Fibroblast of lung (primary cell): ENCODE data around the gene ZNF581. TPM values are rescaled to one million over a fixed set of nuclear protein-coding genes. Genes with fewer than 3 reads are reported as not detected.

Experiments
- DNase-seq, 2 donors: peaks; one replicate each; pipeline versions ENCODE4 v3.0.0 to v3.0.0-alpha.2; 2010; ENCODE audit warnings: low read depth in 2 of 2
- H2AFZ ChIP-seq: 2 replicates; pipeline ENCODE4 v1.5.1; 2012; ENCODE audit warnings: low read length, control low read depth, inconsistent platforms
- H3K27ac ChIP-seq: 2 replicates; pipeline ENCODE4 v1.5.1; 2011; ENCODE audit warnings: low read length, control low read depth; ENCODE audit not compliant: insufficient read depth
- H3K27me3 ChIP-seq: 2 replicates; pipeline ENCODE4 v1.5.1; 2011; ENCODE audit warnings: mild to moderate bottlenecking, low read length; ENCODE audit not compliant: control insufficient read depth, insufficient read depth
- H3K36me3 ChIP-seq: 2 replicates; pipeline ENCODE4 v1.5.1; 2011; ENCODE audit warnings: low read length; ENCODE audit not compliant: control insufficient read depth, insufficient read depth
- H3K4me1 ChIP-seq: 2 replicates; pipeline ENCODE4 v1.5.1; 2011; ENCODE audit warnings: low read length; ENCODE audit not compliant: control insufficient read depth, insufficient read depth; ENCODE audit errors: extremely low read depth
- H3K4me2 ChIP-seq: 2 replicates; pipeline ENCODE4 v1.5.1; 2011; ENCODE audit warnings: low read length, control low read depth; ENCODE audit not compliant: insufficient read depth; ENCODE audit errors: extremely low read depth
- H3K4me3 ChIP-seq, 4 experiments: fragments of 200-600 bp in 1 of 4; sonication (generic) in 1 of 4; replicated peaks in 1 of 4; 2 replicates each; pipeline ENCODE4 v1.5.1; 2011 to 2016; ENCODE audit warnings: low read length in 4 of 4, low read depth in 3 of 4, mild to moderate bottlenecking in 3 of 4, control low read depth in 2 of 4, inconsistent platforms in 1 of 4, mixed read lengths in 1 of 4; ENCODE audit not compliant: insufficient read depth in 1 of 4; ENCODE audit errors: control extremely low read depth in 1 of 4
- H3K79me2 ChIP-seq: 2 replicates; pipeline ENCODE4 v1.5.1; 2012; ENCODE audit warnings: mild to moderate bottlenecking, low read length, inconsistent platforms; ENCODE audit not compliant: control insufficient read depth, insufficient read depth
- H3K9ac ChIP-seq: 2 replicates; pipeline ENCODE4 v1.5.1; 2011; ENCODE audit warnings: mild to moderate bottlenecking, low read length, control low read depth; ENCODE audit not compliant: insufficient read depth
- H3K9me3 ChIP-seq: 2 replicates; pipeline ENCODE4 v1.5.1; 2012; ENCODE audit warnings: low read depth, low read length; ENCODE audit not compliant: control insufficient read depth, insufficient read depth
- H4K20me1 ChIP-seq: 2 replicates; pipeline ENCODE4 v1.5.1; 2011; ENCODE audit warnings: low read length; ENCODE audit not compliant: control insufficient read depth, insufficient read depth; ENCODE audit errors: extremely low read depth
- EZH2 ChIP-seq: IDR thresholded peaks from 2 replicates; pipeline ENCODE4 v1.5.1; 2012; ENCODE audit warnings: low read length, control low read depth, mild to moderate bottlenecking; ENCODE audit errors: missing control alignments
- polyA plus RNA-seq, 2 donors: library from polyadenylated mRNA; depleted of rRNA in 1 of 2; stranded (reverse) in 1 of 2; unstranded in 1 of 2; fragments of >200 nt; gene quantifications; 2 replicates each; pipeline ENCODE4 v1.2.1, GENCODE V29; 2011 to 2012; ENCODE audit warnings: missing spikeins in 1 of 2
- total RNA-seq: library from RNA; depleted of rRNA; stranded (reverse); fragments of >200 nt; gene quantifications from 2 replicates; pipeline ENCODE4 v1.2.1, GENCODE V29; 2014
- TF ChIP-seq, protein P1 (sequence below), 2 donors: IDR thresholded peaks in 1 of 2; conservative IDR thresholded peaks in 1 of 2; 1 replicate in 1 of 2; 2 replicates in 1 of 2; pipeline ENCODE4 v1.5.1; 2011 to 2012; ENCODE audit warnings: low read length in 2 of 2, control low read depth in 1 of 2, inconsistent platforms in 1 of 2, low read depth in 1 of 2, mild to moderate bottlenecking in 1 of 2

ZNF581 gene
- total and polyA plus RNA-seq, 2 donors (not counting 1 experiment from before 2014, with no cell fraction given), result 9.2 to 33.4 TPM

DNA sequence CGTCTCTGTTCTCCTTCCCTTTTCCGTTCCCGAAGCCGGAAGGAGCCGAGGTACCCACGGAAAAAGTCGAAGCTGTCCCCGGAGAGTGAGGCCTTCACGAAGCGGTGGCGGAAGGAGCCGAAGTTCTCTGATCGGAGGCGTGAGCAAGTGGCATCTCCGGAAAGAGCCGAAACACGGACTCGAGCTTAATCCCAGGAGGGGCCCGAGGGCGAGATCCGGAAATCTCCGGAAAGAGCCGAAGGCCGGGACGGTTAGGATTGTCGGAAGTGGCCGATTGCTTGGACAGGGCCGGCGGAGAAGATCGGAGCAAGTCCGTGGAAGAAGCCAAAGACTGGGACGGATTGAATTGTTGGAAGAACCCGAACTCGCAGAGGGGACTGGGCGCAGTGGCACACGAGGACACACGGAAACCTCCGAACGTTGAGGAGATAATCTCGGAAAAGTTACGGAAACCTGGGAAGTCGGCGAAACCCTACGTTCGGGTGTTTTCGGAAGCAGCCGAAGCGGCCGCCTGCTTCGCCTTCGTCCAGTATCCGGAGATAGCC is 10.9 kb downstream of the ZNF581 start:
- Histone ChIP-seq H2AFZ (peak overlapping the region; percentile 98), H3K4me3 (peak overlapping the region; percentile 73 to 99 (median 90)), H4K20me1 (no peaks in the 10 kb centered on the region), H3K9me3 (no peaks in the 10 kb centered on the region), H3K4me1 (peaks cover 14% of the 10 kb centered on the region), H3K4me2 (peak overlapping the region; percentile 96), H3K36me3 (peaks cover 13% of the 10 kb centered on the region), H3K27me3 (no peaks in the 10 kb centered on the region), H3K9ac (peak overlapping the region; percentile 99), H3K27ac (peak overlapping the region; percentile 100), H3K79me2 (peaks cover 43% of the 10 kb centered on the region)
- DNase-seq, result peak; percentile 97 to 100
- TF ChIP-seq, protein P1, sequence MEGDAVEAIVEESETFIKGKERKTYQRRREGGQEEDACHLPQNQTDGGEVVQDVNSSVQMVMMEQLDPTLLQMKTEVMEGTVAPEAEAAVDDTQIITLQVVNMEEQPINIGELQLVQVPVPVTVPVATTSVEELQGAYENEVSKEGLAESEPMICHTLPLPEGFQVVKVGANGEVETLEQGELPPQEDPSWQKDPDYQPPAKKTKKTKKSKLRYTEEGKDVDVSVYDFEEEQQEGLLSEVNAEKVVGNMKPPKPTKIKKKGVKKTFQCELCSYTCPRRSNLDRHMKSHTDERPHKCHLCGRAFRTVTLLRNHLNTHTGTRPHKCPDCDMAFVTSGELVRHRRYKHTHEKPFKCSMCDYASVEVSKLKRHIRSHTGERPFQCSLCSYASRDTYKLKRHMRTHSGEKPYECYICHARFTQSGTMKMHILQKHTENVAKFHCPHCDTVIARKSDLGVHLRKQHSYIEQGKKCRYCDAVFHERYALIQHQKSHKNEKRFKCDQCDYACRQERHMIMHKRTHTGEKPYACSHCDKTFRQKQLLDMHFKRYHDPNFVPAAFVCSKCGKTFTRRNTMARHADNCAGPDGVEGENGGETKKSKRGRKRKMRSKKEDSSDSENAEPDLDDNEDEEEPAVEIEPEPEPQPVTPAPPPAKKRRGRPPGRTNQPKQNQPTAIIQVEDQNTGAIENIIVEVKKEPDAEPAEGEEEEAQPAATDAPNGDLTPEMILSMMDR (conservative IDR thresholded peaks at IDR 0.05 in 1 of 2, IDR thresholded peaks at IDR 0.05 in 1 of 2; ENCODE audit: low read depth in 1 of 2, low read length in 2 of 2), result no peak
- no peak for TF ChIP-seq EZH2

GRCh38 chr19:55654868-55655647 is 11.6 kb downstream of the ZNF581 start, which contains the start of gene U2AF2:
Gene U2AF2 (plus strand): TSS chr19:55655035. CDS start chr19:55655105, 70 bp downstream.
- Histone ChIP-seq H2AFZ (peak within 1 kb of the TSS; percentile 98), H3K4me2 (peak within 1 kb of the TSS; percentile 97), H3K79me2 (peaks cover 50% of the 10 kb centered on the region), H3K9me3 (no peaks in the 10 kb centered on the region), H3K36me3 (peaks cover 13% of the 10 kb centered on the region), H3K9ac (peak within 1 kb of the TSS; percentile 100), H3K27ac (peak within 1 kb of the TSS; percentile 100), H4K20me1 (no peaks in the 10 kb centered on the region), H3K4me1 (peaks cover 14% of the 10 kb centered on the region), H3K27me3 (no peaks in the 10 kb centered on the region), H3K4me3 (peak within 1 kb of the TSS; percentile 73 to 99 (median 94))
- TF ChIP-seq EZH2, result no peak
- TF ChIP-seq, protein P1 (conservative IDR thresholded peaks at IDR 0.05 in 1 of 2, IDR thresholded peaks at IDR 0.05 in 1 of 2; ENCODE audit: low read depth in 1 of 2, low read length in 2 of 2), result no peak
- DNase-seq, result peak; percentile 81 to 94

DNA sequence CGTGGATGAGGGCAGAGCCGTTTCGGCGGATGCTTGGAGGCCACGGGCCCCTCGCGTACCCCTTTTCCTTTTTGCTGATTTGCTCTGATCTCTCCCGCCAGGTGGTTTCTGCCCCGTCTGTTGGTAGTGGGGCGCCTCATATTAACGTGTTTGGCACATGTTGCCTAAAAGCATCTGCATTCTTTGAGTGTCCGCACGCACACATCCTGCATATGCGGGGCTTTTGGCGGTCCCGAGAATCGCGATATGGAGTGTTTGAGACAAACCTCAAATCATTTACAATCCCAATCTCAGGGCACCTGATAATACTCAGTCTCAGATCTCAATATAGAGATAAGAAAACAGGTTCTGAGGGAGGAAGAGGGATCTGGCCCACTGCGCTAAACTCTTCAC is 12.2 kb downstream of the ZNF581 start:
- Histone ChIP-seq H3K27me3 (no peaks in the 10 kb centered on the region), H3K4me3 (peak overlapping the region; percentile 73 to 95 (median 83)), H3K9me3 (no peaks in the 10 kb centered on the region), H4K20me1 (no peaks in the 10 kb centered on the region), H2AFZ (no peak overlapping the region), H3K9ac (peak overlapping the region; percentile 100), H3K79me2 (peaks cover 56% of the 10 kb centered on the region), H3K4me2 (peak overlapping the region; percentile 97), H3K36me3 (peaks cover 16% of the 10 kb centered on the region), H3K4me1 (peaks cover 14% of the 10 kb centered on the region), H3K27ac (peak overlapping the region; percentile 100)
- TF ChIP-seq, protein P1 (conservative IDR thresholded peaks at IDR 0.05 in 1 of 2, IDR thresholded peaks at IDR 0.05 in 1 of 2; ENCODE audit: low read depth in 1 of 2, low read length in 2 of 2), result no peak
- no peak for TF ChIP-seq EZH2
- DNase-seq, result no peak
